ENCODE results near the gene FLNB. TPM values are rescaled to one million over a fixed set of nuclear protein-coding genes. Genes with fewer than 3 reads are reported as not detected.

The FLNB gene
- total and polyA plus RNA-seq, 2 experiments from 2014 or later = 60.6 to 186 TPM

DNA sequence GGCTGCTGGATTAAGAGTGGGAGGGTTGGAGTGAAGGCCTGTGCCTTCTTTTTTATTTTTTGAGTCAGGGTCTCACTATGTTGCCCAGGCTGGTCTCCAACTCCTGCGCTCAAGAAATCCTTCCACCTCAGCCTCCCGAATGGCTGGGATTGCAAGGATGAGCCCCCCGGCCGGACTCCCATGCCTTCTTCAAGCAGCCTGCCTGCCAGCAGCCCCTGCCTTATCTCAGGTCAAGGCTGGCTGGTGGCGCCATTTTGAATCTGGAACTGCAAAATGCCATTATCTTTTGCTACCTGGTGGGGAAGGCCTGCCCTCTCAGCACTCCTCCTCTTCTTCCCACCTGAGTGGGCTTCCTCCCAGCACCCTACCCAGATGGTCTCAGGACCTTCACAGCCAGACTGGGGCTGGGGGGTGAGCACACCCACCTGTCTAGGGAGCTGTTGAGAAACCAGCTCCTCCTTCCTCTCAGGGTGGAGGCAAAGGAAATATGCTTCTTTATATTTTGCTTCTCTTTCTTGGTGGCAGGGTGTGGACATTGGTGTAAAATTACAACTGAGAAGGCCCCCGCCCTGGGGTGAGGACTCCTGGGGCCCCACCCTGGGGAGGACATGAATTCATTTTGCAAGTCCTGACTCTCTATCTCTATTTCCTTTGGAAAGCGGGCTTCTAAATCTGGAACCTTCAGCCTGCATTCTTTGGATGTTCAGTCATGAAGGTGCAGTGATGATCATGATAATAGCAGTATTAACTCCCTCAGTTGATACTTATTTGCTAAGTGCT is 7.7 kb upstream of the FLNB start:
- Histone ChIP-seq H3K27ac (no peak overlapping the region), H3K79me2 (ENCODE audit: insufficient read depth) (no peaks in the 10 kb centered on the region), H3K9ac (no peak overlapping the region), H3K4me1 (ENCODE audit: insufficient read depth) (peaks cover 15% of the 10 kb centered on the region), H3K9me2 (ENCODE audit: insufficient read depth) (no peaks in the 10 kb centered on the region), H4K20me1 (ENCODE audit: insufficient read depth) (no peaks in the 10 kb centered on the region), H3K36me3 (ENCODE audit: low read depth) (no peaks in the 10 kb centered on the region), H3K4me2 (ENCODE audit: unreplicated experiment) (no peak overlapping the region), H3K4me3 (no peak overlapping the region), H2AFZ (no peak overlapping the region), H3K9me3 (ENCODE audit: low read depth) (no peaks in the 10 kb centered on the region), H3F3A (ENCODE audit: insufficient read depth) (peaks cover 4% of the 10 kb centered on the region), H3K27me3 (replicated peaks; ENCODE audit: insufficient read depth) (no peaks in the 10 kb centered on the region)
- 91 to 94% methylated on average over 7 of the region's 7 CpGs for WGBS, 2 experiments (ENCODE audit: low coverage in 1 of 2, low lambda C conversion rate in 2 of 2, missing lambda C conversion rate in 2 of 2)
- TF ChIP-seq EZH2phosphoT487 (IDR thresholded peaks at IDR 0.05; ENCODE audit: insufficient read depth, low read depth) (no peak), EZH2 (IDR thresholded peaks at IDR 0.05; ENCODE audit: insufficient read depth, poor library complexity, severe bottlenecking) (no peak)
- no peak for DNase-seq
- in situ Hi-C loops (cut with MboI) = no loop called here

DNA sequence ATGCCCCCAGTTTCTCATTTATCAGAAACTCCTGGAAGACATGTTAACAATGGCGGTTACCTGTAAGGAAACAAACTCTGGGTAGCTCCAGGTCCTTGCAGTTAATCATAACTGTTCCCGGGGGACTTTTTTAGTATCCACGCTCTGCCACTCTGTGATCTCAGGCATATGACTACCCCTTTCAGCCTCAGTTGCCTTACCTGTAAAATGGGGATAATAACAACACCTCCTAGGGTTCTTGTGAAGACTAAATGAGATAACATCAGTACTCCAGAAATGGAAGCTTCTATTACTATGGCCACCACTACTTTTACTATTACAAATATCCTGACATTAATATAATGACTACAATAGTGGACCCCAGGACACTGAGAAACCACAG is 7.1 kb upstream of the FLNB start:
- peaks cover 10% of the 10 kb centered on the region for H3F3A ChIP-seq (ENCODE audit: insufficient read depth)
- H3K4me3 ChIP-seq = no peak overlapping the region
- H3K4me1 ChIP-seq (ENCODE audit: insufficient read depth) = peaks cover 20% of the 10 kb centered on the region
- DNase-seq = no peak
- 85 to 90% methylated on average over 3 of the region's 3 CpGs for WGBS, 2 experiments (ENCODE audit: low coverage in 1 of 2, low lambda C conversion rate in 2 of 2, missing lambda C conversion rate in 2 of 2)
- in situ Hi-C loops (cut with MboI) = no loop called here
- no peaks in the 10 kb centered on the region for H3K36me3 ChIP-seq (ENCODE audit: low read depth)
- H2AFZ ChIP-seq = no peak overlapping the region
- H3K79me2 ChIP-seq (ENCODE audit: insufficient read depth) = no peaks in the 10 kb centered on the region
- H3K4me2 ChIP-seq (ENCODE audit: unreplicated experiment) = no peak overlapping the region
- no peak overlapping the region for H3K9ac ChIP-seq
- H3K9me2 ChIP-seq (ENCODE audit: insufficient read depth) = no peaks in the 10 kb centered on the region
- H3K27ac ChIP-seq = no peak overlapping the region
- no peaks in the 10 kb centered on the region for H3K27me3 ChIP-seq (replicated peaks; ENCODE audit: insufficient read depth)
- TF ChIP-seq EZH2 (IDR thresholded peaks at IDR 0.05; ENCODE audit: insufficient read depth, poor library complexity, severe bottlenecking) = no peak
- no peak for TF ChIP-seq EZH2phosphoT487 (IDR thresholded peaks at IDR 0.05; ENCODE audit: insufficient read depth, low read depth)
- no peaks in the 10 kb centered on the region for H4K20me1 ChIP-seq (ENCODE audit: insufficient read depth)
- H3K9me3 ChIP-seq (ENCODE audit: low read depth) = no peaks in the 10 kb centered on the region

DNA sequence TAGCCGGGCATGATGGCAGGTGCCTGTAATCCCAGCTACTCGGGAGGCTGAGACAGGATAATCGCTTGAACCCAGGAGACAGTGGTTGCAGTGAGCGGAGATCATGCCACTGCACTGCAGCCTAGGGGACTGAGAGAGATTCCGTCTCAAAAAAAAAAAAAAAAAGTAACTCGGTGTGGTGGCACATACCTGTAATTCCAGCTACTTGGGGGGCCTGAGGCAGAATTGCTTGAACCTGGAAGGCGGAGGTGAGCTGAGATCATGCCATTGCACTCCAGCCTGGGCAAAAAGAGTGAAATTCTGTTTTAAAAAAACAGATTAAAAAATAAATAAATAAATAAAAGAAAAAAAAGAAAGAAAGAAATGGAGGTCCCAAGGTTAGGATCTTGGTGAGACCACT is 6.2 kb upstream of the FLNB start:
- no peak overlapping the region for H3K27ac ChIP-seq
- H3K79me2 ChIP-seq (ENCODE audit: insufficient read depth) = no peaks in the 10 kb centered on the region
- H3K9me2 ChIP-seq (ENCODE audit: insufficient read depth) = no peaks in the 10 kb centered on the region
- H3F3A ChIP-seq (ENCODE audit: insufficient read depth) = peaks cover 16% of the 10 kb centered on the region
- H3K4me1 ChIP-seq (ENCODE audit: insufficient read depth) = peaks cover 18% of the 10 kb centered on the region
- TF ChIP-seq EZH2phosphoT487 (IDR thresholded peaks at IDR 0.05; ENCODE audit: insufficient read depth, low read depth) = no peak
- no peaks in the 10 kb centered on the region for H3K27me3 ChIP-seq (replicated peaks; ENCODE audit: insufficient read depth)
- H3K4me2 ChIP-seq (ENCODE audit: unreplicated experiment) = no peak overlapping the region
- H3K36me3 ChIP-seq (ENCODE audit: low read depth) = no peaks in the 10 kb centered on the region
- H4K20me1 ChIP-seq (ENCODE audit: insufficient read depth) = no peaks in the 10 kb centered on the region
- no peak overlapping the region for H2AFZ ChIP-seq
- WGBS, 2 experiments (ENCODE audit: low coverage in 1 of 2, low lambda C conversion rate in 2 of 2, missing lambda C conversion rate in 2 of 2) = 92 to 94% methylated on average over 7 of the region's 7 CpGs
- in situ Hi-C loops (cut with MboI) = no loop called here
- no peaks in the 10 kb centered on the region for H3K9me3 ChIP-seq (ENCODE audit: low read depth)
- no peak overlapping the region for H3K4me3 ChIP-seq
- H3K9ac ChIP-seq = no peak overlapping the region
- DNase-seq = no peak

DNA sequence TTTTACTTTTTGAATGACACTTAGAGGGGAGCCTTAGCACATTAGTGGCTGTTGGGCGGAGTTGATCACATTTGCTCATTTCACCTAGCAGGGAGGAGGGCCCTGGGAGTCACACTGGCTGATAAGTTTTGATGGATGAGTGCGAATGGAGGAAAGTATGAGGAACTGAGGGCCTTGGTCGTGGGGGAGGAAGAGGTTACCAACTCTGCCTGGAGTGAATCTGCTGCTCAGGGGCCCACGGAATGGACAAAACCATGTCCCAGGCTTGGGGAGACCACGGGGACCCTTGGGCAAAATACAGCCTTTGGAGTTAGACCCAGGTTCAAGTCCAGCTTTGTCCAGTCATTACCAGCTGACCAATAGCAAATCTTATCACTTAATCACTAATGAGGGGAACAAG is 5.1 kb upstream of the FLNB start:
- Histone ChIP-seq H3K4me2 (ENCODE audit: unreplicated experiment) (no peak overlapping the region), H4K20me1 (ENCODE audit: insufficient read depth) (no peaks in the 10 kb centered on the region), H3K79me2 (ENCODE audit: insufficient read depth) (no peaks in the 10 kb centered on the region), H3K9me3 (ENCODE audit: low read depth) (no peaks in the 10 kb centered on the region), H3K4me3 (no peak overlapping the region), H3K27me3 (replicated peaks; ENCODE audit: insufficient read depth) (no peaks in the 10 kb centered on the region), H3F3A (ENCODE audit: insufficient read depth) (peaks cover 16% of the 10 kb centered on the region), H3K36me3 (ENCODE audit: low read depth) (no peaks in the 10 kb centered on the region), H2AFZ (no peak overlapping the region), H3K4me1 (ENCODE audit: insufficient read depth) (peaks cover 18% of the 10 kb centered on the region), H3K9ac (no peak overlapping the region), H3K9me2 (ENCODE audit: insufficient read depth) (no peaks in the 10 kb centered on the region), H3K27ac (no peak overlapping the region)
- TF ChIP-seq EZH2 (IDR thresholded peaks at IDR 0.05; ENCODE audit: insufficient read depth, poor library complexity, severe bottlenecking) = no peak
- no peak for TF ChIP-seq EZH2phosphoT487 (IDR thresholded peaks at IDR 0.05; ENCODE audit: insufficient read depth, low read depth)
- in situ Hi-C loops (cut with MboI) = no loop called here
- DNase-seq = no peak
- 81 to 84% methylated on average over 5 of the region's 5 CpGs for WGBS, 2 experiments (ENCODE audit: low coverage in 1 of 2, low lambda C conversion rate in 2 of 2, missing lambda C conversion rate in 2 of 2)

Measured in GM23248 (cell line).